DND-41 (cell line): Measurements from ENCODE around the gene CEP63.
"Not testable (repeated sequence)": the region's sequence is repeated elsewhere in the genome, so short reads cannot be mapped to it uniquely, and the experiment has no call there.

Experiments
- ATAC-seq: fragments of 200-7000 bp; cut with Tn5 transposase; 3 replicates; pipeline ENCODE4 v1.9.1; 2021; ENCODE audit warnings: low read depth; ENCODE audit not compliant: insufficient read depth
- DNase-seq: peaks from one replicate; pipeline ENCODE4 v3.0.0-alpha.2; 2020
- H2AFZ ChIP-seq: 2 replicates; pipeline ENCODE4 v1.6.0; 2012; ENCODE audit warnings: low read depth, low read length
- H3K27ac ChIP-seq: 2 replicates; pipeline ENCODE4 v1.5.1; 2012; ENCODE audit warnings: low read length, inconsistent platforms
- H3K27me3 ChIP-seq: fragments of 200-600 bp; sonication (generic); 2 replicates; pipeline ENCODE4 v1.6.0; 2012; ENCODE audit warnings: low read length, mild to moderate bottlenecking, inconsistent platforms; ENCODE audit not compliant: insufficient read depth, poor library complexity
- H3K36me3 ChIP-seq: 2 replicates; pipeline ENCODE4 v1.5.1; 2012; ENCODE audit warnings: low read length, inconsistent platforms; ENCODE audit not compliant: insufficient read depth
- H3K4me1 ChIP-seq: 2 replicates; pipeline ENCODE4 v1.5.1; 2012; ENCODE audit warnings: mild to moderate bottlenecking, low read length; ENCODE audit not compliant: insufficient read depth
- H3K4me2 ChIP-seq: 2 replicates; pipeline ENCODE4 v1.6.0; 2012; ENCODE audit warnings: mild to moderate bottlenecking, moderate library complexity, low read length, inconsistent platforms; ENCODE audit not compliant: insufficient read depth
- H3K4me3 ChIP-seq, 2 experiments: fragments of 200-600 bp in 1 of 2; shearing (Covaris generic) in 1 of 2; 2 replicates each; pipeline ENCODE4 v1.5.1; 2012 to 2016; ENCODE audit warnings: inconsistent platforms in 2 of 2, low read length in 2 of 2, mild to moderate bottlenecking in 2 of 2, low read depth in 1 of 2, moderate library complexity in 1 of 2
- H3K79me2 ChIP-seq: 2 replicates; pipeline ENCODE4 v1.6.0; 2012; ENCODE audit warnings: low read length, inconsistent platforms; ENCODE audit not compliant: insufficient read depth
- H3K9ac ChIP-seq: 2 replicates; pipeline ENCODE4 v1.6.0; 2012; ENCODE audit warnings: low read depth, mild to moderate bottlenecking, inconsistent platforms, low read length, moderate library complexity
- H3K9me3 ChIP-seq: 2 replicates; pipeline ENCODE4 v1.5.1; 2012; ENCODE audit warnings: low read length, moderate library complexity, mild to moderate bottlenecking, inconsistent platforms; ENCODE audit not compliant: insufficient read depth, severe bottlenecking
- H4K20me1 ChIP-seq: 2 replicates; pipeline ENCODE4 v1.6.0; 2012; ENCODE audit warnings: low read length; ENCODE audit not compliant: insufficient read depth
- CTCF ChIP-seq: IDR thresholded peaks from 2 replicates; pipeline ENCODE4 v1.5.1; 2012; ENCODE audit warnings: borderline replicate concordance, low read length, moderate library complexity, mild to moderate bottlenecking; ENCODE audit not compliant: poor library complexity, severe bottlenecking; ENCODE audit errors: extremely low read depth
- EZH2 ChIP-seq: IDR thresholded peaks from 3 replicates; pipeline ENCODE4 v1.6.1; 2012; ENCODE audit warnings: borderline replicate concordance, low read depth, mild to moderate bottlenecking, moderate library complexity, low read length, inconsistent platforms; ENCODE audit not compliant: severe bottlenecking

CEP63 gene

DNA sequence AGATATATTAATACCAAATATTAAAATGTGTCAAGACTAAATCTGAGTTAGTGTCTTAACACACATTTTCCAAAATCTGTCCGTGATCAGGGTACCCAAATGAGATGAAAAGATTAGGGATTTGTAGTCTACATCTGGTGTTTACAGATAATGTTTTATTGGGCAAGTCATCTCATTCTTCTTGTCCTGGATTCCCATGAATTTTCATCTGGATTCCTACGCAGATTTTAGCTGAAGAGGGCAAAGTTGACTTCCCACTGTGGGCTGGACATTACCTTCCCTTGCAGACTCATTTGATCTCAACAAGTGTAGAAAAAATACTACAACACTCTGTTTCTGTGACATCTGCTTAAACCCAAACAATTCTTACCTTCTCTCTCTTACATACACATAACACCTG, 79.1 kb downstream of the CEP63 start:
- Histone ChIP-seq H3K4me3 (no peak overlapping the region), H2AFZ (no peak overlapping the region), H4K20me1 (no peaks in the 10 kb centered on the region), H3K9me3 (peaks cover 14% of the 10 kb centered on the region), H3K9ac (no peak overlapping the region), H3K79me2 (no peaks in the 10 kb centered on the region), H3K4me2 (no peak overlapping the region), H3K4me1 (no peaks in the 10 kb centered on the region), H3K27ac (no peak overlapping the region), H3K36me3 (peaks cover 10% of the 10 kb centered on the region; the same call in 1 of the 2 replicates), H3K27me3 (no peaks in the 10 kb centered on the region)
- no peak for DNase-seq
- TF ChIP-seq CTCF = no peak
- TF ChIP-seq EZH2 = no peak
- no peak for ATAC-seq

- TF ChIP-seq CTCF (no peak), EZH2 (no peak)
- no peak overlapping the region for H3K27ac ChIP-seq
- H4K20me1 ChIP-seq = no peaks in the 10 kb centered on the region
- no peak overlapping the region for H2AFZ ChIP-seq
- H3K79me2 ChIP-seq = no peaks in the 10 kb centered on the region
- H3K27me3 ChIP-seq = no peaks in the 10 kb centered on the region
- H3K9ac ChIP-seq = no peak overlapping the region
- no peak overlapping the region for H3K4me3 ChIP-seq
- no peaks in the 10 kb centered on the region for H3K36me3 ChIP-seq
- no peaks in the 10 kb centered on the region for H3K4me1 ChIP-seq
- no peak for ATAC-seq
- no peak for DNase-seq
- peaks cover 21% of the 10 kb centered on the region for H3K9me3 ChIP-seq
- no peak overlapping the region for H3K4me2 ChIP-seq
These were observed 81.7 kb downstream of the CEP63 start for GRCh38 chr3:134567605-134568004.

DNA sequence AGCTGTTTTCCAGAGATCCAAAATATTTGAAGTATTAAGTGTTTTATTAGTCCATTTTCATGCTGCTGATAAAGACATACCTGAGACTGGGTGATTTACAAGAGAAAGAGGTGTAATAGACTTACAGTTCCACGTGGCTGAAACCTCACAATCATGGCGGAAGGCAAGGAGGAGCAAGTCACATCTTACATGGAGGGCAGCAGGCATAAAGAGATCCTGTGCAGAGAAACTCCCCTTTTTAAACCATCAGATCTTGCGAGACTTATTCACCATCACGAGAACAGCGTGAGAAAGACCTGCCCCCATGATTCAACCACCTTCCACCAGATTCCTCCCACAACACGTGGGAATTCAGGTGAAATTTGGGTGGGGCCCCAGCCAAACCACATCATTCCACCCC, 82.9 kb downstream of the CEP63 start:
- DNase-seq (no peak), ATAC-seq (no peak)
- no peaks in the 10 kb centered on the region for H3K27me3 ChIP-seq
- no peaks in the 10 kb centered on the region for H3K36me3 ChIP-seq
- H2AFZ ChIP-seq = no peak overlapping the region
- H3K79me2 ChIP-seq = no peaks in the 10 kb centered on the region
- peaks cover 21% of the 10 kb centered on the region for H3K9me3 ChIP-seq
- H4K20me1 ChIP-seq = no peaks in the 10 kb centered on the region
- H3K9ac ChIP-seq = no peak overlapping the region
- no peaks in the 10 kb centered on the region for H3K4me1 ChIP-seq
- no peak for TF ChIP-seq EZH2
- no peak for TF ChIP-seq CTCF
- H3K4me2 ChIP-seq = no peak overlapping the region
- H3K4me3 ChIP-seq = no peak overlapping the region
- H3K27ac ChIP-seq = no peak overlapping the region

DNA sequence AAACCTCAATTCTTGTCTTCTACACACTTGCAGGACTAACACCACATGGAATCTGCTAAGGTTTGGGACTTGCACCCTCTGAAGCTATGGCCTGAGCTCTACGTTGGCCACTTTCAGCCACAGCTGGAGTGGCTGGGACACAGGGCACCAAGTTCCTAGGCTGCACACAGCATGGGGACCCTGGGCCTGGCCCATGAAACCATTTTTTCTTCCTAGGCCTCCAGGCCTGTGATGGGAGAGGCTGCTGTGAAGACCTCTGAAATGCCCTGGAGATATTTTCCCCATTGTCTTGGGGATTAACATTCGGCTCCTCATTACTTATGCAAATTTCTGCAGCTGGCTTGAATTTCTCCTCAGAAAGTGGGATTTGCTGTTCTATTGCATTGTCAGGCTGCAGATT, 84.0 kb downstream of the CEP63 start:
- not testable (repeated sequence) for H3K79me2 ChIP-seq, DNase-seq, H3K36me3 ChIP-seq, H3K9ac ChIP-seq, ATAC-seq, H3K4me2 ChIP-seq, H4K20me1 ChIP-seq, H3K27me3 ChIP-seq, H3K4me3 ChIP-seq, H3K4me1 ChIP-seq, H2AFZ ChIP-seq, H3K27ac ChIP-seq
- peaks cover 21% of the 10 kb centered on the region for H3K9me3 ChIP-seq
